HEK293T (cell line): Measurements from ENCODE around the gene NPC1.
"Not testable (repeated sequence)": the region's sequence is repeated elsewhere in the genome, so short reads cannot be mapped to it uniquely, and the experiment has no call there.

Source experiments
- CTCF ChIA-PET: fragments of 350-600 bp; formaldehyde crosslinking; extraction: SDS; loops from one replicate; lab custom pipeline; 2021; ENCODE audit warnings: antibody characterized with exemption, inconsistent platforms; lab: Yijun Ruan, JAX
- POLR2A ChIA-PET: fragments of 350-600 bp; formaldehyde crosslinking; extraction: SDS; loops from one replicate; lab custom pipeline; 2020; ENCODE audit warnings: antibody characterized with exemption, inconsistent platforms; lab: Yijun Ruan, JAX
- DNase-seq: peaks from one replicate; pipeline ENCODE4 v3.0.0; 2012; ENCODE audit warnings: mixed read lengths; ENCODE audit errors: extremely low spot score
- ARNT ChIP-seq: fragments of 450-650 bp; IDR thresholded peaks from 2 replicates; pipeline ENCODE4 v1.6.1; 2017; ENCODE audit warnings: mild to moderate bottlenecking
- BHLHE40 ChIP-seq: fragments of 450-650 bp; IDR thresholded peaks from 2 replicates; pipeline ENCODE4 v1.6.1; 2016; ENCODE audit warnings: mild to moderate bottlenecking, moderate library complexity, borderline replicate concordance
- CTBP1 ChIP-seq: fragments of 450-650 bp; IDR thresholded peaks from 2 replicates; pipeline ENCODE4 v1.6.1; 2016; ENCODE audit warnings: borderline replicate concordance
- ELF4 ChIP-seq: fragments of 450-650 bp; IDR thresholded peaks from 2 replicates; pipeline ENCODE4 v1.6.1; 2017; ENCODE audit warnings: antibody characterized with exemption
- FOXA1 ChIP-seq: fragments of 450-650 bp; IDR thresholded peaks from 2 replicates; pipeline ENCODE4 v1.6.1; 2016; ENCODE audit warnings: mild to moderate bottlenecking
- FOXK2 ChIP-seq: fragments of 450-650 bp; IDR thresholded peaks from 2 replicates; pipeline ENCODE4 v1.6.1; 2016; ENCODE audit warnings: mild to moderate bottlenecking
- FOXM1 ChIP-seq: fragments of 450-650 bp; IDR thresholded peaks from 2 replicates; pipeline ENCODE4 v1.6.1; 2017; ENCODE audit warnings: mild to moderate bottlenecking, borderline replicate concordance
- HDGF ChIP-seq: fragments of 450-650 bp; IDR thresholded peaks from 2 replicates; pipeline ENCODE4 v1.6.1; 2017; ENCODE audit warnings: antibody characterized with exemption, borderline replicate concordance
- L3MBTL2 ChIP-seq: fragments of 450-650 bp; conservative IDR thresholded peaks from 2 replicates; pipeline ENCODE4 v1.6.1; 2016; ENCODE audit warnings: mild to moderate bottlenecking
- LEF1 ChIP-seq: fragments of 450-650 bp; IDR thresholded peaks from 2 replicates; pipeline ENCODE4 v1.6.1; 2017; ENCODE audit warnings: mild to moderate bottlenecking, borderline replicate concordance
- NFRKB ChIP-seq: fragments of 450-650 bp; IDR thresholded peaks from 2 replicates; pipeline ENCODE4 v1.6.1; 2016; ENCODE audit warnings: mild to moderate bottlenecking, moderate library complexity
- PKNOX1 ChIP-seq: fragments of 450-650 bp; IDR thresholded peaks from 2 replicates; pipeline ENCODE4 v1.6.1; 2016
- SP1 ChIP-seq: fragments of 450-650 bp; IDR thresholded peaks from 2 replicates; pipeline ENCODE4 v1.6.1; 2017
- SUZ12 ChIP-seq: fragments of 450-650 bp; IDR thresholded peaks from 2 replicates; pipeline ENCODE4 v1.6.1; 2016; ENCODE audit warnings: mild to moderate bottlenecking
- TARDBP ChIP-seq: fragments of 450-650 bp; IDR thresholded peaks from 2 replicates; pipeline ENCODE4 v1.6.1; 2016
- ZNF384 ChIP-seq: fragments of 450-650 bp; IDR thresholded peaks from 2 replicates; pipeline ENCODE4 v1.6.1; 2016

The NPC1 gene

DNA sequence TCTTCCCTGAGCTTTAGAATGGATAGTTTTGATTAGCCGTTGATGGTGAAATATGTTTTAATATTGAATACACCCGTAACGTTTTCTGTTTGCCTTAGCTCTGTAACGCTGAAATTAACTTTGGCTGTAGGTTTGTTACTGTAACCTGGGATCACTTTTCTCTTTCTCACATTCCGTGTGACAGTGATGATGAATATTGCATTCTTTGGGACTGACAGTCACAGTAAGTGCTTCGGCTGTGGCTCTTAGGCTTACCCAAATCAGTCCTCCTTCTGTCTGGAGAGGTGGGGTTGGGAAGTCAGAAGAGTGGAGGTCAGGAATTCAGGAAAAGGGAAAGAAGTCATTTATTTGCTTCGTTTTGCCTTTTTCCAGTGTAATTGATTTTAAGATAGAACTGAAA lies 65.0 kb downstream of the NPC1 start:
- DNase-seq = no peak
- ChIA-PET POLR2A (no interaction called here), CTCF (no interaction called here)
- no peak for TF ChIP-seq LEF1
- no peak for TF ChIP-seq PKNOX1
- TF ChIP-seq ARNT = no peak
- no peak for TF ChIP-seq BHLHE40

GRCh38 chr18:23519734-23520133 lies 66.6 kb downstream of the NPC1 start:
- no peak for DNase-seq
- POLR2A ChIA-PET = no interaction called here
- CTCF ChIA-PET = no interaction called here
- TF ChIP-seq NFRKB = no peak
- TF ChIP-seq FOXM1 = no peak
- no peak for TF ChIP-seq CTBP1
- TF ChIP-seq SP1 = no peak
- TF ChIP-seq TARDBP = no peak
- no peak for TF ChIP-seq HDGF
- TF ChIP-seq FOXK2 = no peak

DNA sequence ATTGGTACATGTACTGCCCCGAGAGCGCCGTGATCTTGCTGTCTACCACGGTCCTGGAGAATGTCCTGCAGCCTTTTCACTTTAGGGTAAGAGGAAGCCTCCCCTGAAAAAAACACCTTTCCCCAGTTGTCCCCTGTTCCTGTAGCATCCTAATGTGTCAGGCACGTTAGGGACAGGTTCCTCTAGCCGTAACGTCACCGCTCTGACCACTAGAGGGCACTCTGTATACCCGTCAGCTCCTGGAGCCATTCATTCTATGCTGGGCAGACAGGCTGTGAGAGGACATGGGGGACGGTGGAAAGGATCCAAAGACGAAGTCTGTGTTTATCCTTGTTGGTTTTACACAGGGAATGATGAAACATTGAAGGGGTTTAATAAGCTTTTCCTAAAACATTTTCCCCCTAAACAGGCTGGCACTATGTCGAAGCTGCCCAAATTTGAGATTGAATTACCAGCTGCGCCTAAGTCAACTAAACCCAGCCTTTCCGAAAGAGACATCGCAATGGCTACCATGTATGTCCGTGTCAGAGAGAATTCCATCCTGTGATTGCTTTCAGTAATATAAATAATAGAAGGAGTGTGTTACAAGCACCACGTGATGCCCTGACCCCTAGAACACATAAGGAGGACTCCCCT lies 70.3 kb downstream of the NPC1 start:
- POLR2A ChIA-PET = interaction anchor here (1.1 kb wide), 1 partner anchor 63 kb away, joined by 4 read pairs; the partner anchor contains the start of gene RIOK3
- TF ChIP-seq ELF4 (no peak), PKNOX1 (peak; percentile 44), ZNF384 (no peak)
- CTCF ChIA-PET = interaction anchor here (0.6 to 1.9 kb wide), 11 partner anchors 10 to 281 kb away, joined by 3 to 12 read pairs (median 5); partner anchors contain the start of gene NPC1
- DNase-seq = peak; percentile 88

GRCh38 chr18:23512641-23513040 lies 73.7 kb downstream of the NPC1 start:
- POLR2A ChIA-PET = no interaction called here
- TF ChIP-seq BHLHE40 (no peak), HDGF (no peak), ELF4 (no peak), FOXM1 (no peak), TARDBP (no peak), L3MBTL2 (no peak), NFRKB (no peak), FOXK2 (no peak), LEF1 (no peak)
- CTCF ChIA-PET = no interaction called here
- DNase-seq = no peak

GRCh38 chr18:23512216-23512615 lies 74.1 kb downstream of the NPC1 start:
- CTCF ChIA-PET, POLR2A ChIA-PET, DNase-seq: not testable (repeated sequence)

- DNase-seq, CTCF ChIA-PET, POLR2A ChIA-PET: not testable (repeated sequence)
Measured at GRCh38 chr18:23510923-23511322, 75.4 kb downstream of the NPC1 start.

DNA sequence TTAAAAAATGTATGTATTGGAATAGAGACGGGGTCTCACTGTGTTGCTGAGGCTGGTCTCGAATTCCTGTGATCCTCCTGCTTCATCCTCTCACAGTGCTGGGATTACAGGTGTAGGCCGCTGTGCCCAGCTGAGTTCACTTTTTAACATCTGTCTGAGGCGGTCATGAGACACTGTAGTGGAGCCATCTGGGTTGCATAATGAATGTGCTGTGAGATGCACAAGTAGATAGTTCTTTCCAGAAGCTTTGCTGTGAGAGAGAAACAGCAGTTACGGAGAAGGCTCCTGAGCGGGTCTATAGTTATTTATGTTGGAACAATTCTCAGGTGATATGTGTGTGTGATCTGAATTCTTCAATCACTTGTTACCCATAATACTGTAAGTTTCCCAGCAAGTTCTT lies 79.9 kb downstream of the NPC1 start:
- TF ChIP-seq ZNF384 = no peak
- DNase-seq = no peak
- CTCF ChIA-PET = interaction anchor here (0.6 to 1.5 kb wide), 2 partner anchors 10 to 124 kb away, joined by 3 to 5 read pairs; no protein-coding TSS in a partner anchor
- POLR2A ChIA-PET = no interaction called here

- CTCF ChIA-PET = interaction anchor here (0.6 to 1.5 kb wide), 3 partner anchors 10 to 41 kb away, joined by 3 to 5 read pairs (median 3); no protein-coding TSS in a partner anchor
- TF ChIP-seq CTBP1 (no peak), SP1 (no peak), HDGF (no peak), ELF4 (no peak), FOXK2 (no peak), SUZ12 (no peak), TARDBP (no peak), L3MBTL2 (no peak), ZNF384 (no peak), LEF1 (no peak), FOXM1 (no peak), NFRKB (no peak), PKNOX1 (no peak), ARNT (no peak), FOXA1 (no peak), BHLHE40 (no peak)
- POLR2A ChIA-PET = no interaction called here
Measured at GRCh38 chr18:23504720-23505119, 81.6 kb downstream of the NPC1 start.

More at GRCh38 chr18:23504720-23505119, 81.6 kb downstream of the NPC1 start:
- DNase-seq = no peak
